Measurements from ENCODE around the gene SNAPC4.
"Not testable (repeated sequence)": the region's sequence is repeated elsewhere in the genome, so short reads cannot be mapped to it uniquely, and the experiment has no call there.

SNAPC4 gene

DNA sequence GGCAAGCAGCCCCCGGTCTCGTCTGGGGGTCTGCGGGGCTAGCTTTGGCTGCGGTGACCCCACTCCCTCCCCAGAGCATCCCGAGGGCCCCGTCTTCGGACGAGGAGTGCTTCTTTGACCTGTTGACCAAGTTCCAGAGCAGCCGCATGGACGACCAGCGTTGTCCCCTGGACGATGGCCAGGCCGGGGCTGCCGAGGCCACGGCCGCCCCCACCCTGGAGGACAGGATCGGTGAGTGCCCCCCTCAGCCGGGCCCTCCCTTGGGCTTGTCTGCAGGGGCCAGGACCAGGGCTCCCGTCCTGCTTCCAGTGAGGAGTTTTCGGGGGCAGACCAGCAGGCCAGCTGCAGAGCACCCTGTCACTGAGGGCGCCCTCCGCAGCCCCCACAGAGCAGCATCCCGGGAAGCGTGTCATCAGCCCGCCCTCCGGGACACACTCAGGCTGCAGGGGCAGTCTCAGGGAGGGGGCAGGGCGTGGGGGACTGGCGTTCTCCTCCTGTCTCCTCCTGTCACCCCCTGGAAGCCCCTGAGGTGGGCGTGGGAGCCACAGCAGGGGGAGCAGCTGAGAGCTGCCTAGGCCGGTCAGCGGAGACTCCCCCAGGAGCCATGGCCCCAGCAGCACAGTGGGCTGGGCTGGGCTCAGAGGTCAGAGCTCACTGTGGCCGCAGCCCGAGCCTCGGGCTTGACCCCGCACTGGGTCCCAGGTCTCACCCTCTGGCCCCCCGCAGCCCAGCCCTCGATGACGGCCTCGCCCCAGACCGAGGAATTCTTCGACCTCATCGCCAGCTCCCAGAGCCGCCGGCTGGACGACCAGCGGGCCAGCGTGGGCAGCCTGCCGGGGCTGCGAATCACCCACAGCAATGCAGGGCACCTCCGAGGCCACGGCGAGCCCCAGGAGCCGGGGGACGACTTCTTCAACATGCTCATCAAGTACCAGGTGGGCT lies 44.1 kb downstream of the SNAPC4 start:
- no peak for DNase-seq

DNA sequence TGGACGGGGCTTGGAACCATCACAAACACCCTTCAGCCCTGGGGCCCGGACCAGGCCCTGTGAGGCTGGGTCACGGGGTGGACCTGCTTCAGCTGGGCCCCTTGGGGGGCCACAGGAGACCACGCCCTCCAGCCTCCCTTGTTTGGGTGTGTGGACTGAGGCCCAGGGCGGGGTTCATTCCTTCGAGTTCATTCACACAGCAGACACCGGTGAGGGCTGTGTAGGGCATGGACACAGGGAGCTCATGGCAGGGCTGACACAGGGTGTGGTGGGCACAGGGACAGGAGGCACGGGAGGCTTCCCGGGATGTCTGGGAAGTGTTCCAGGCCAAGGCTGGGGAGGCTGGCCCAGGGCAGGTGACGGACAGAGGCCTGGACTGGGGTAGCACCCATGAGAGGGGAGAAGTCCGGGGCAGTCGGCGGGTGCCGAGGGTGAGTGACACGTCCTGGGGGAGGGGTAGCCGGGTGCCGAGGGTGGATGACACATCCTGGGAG lies 45.3 kb downstream of the SNAPC4 start:
- DNase-seq, result no peak

DNA sequence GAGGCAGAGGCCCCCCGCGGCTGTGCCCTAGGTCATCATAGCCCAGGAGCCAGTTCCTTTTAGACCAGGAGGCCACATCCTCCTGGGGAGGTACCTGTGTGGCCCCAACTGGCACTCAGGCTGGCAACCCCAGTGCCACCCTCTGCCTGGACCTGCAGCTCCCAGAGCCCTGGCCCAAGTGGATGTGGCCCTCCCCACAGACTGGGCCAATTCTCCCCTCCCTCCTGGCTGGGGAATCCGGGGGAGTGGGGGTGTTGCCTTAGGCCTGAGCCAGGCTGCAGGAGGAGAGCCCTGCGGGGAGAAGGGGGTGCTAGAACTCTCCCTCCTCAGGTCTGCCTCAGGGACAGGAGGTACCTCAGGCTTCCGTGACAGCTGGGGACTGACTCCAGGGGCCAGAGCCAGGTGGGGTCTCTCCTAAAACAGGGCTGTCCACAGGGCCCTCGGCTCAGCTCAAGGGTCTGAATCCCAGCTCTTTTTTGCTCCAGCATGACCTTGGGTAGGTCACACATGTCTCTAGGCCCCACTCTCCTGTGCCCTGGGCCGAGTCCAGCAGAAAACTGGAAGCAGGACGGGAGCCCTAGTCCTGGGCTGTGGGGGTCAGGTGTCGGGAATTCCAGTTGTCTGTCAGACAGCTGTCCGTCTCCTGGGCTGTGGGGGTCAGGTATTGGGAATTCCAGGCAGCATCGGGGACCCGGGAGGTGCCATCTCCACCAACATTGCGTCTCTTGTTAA lies 46.0 kb downstream of the SNAPC4 start:
- DNase-seq, result no peak

DNA sequence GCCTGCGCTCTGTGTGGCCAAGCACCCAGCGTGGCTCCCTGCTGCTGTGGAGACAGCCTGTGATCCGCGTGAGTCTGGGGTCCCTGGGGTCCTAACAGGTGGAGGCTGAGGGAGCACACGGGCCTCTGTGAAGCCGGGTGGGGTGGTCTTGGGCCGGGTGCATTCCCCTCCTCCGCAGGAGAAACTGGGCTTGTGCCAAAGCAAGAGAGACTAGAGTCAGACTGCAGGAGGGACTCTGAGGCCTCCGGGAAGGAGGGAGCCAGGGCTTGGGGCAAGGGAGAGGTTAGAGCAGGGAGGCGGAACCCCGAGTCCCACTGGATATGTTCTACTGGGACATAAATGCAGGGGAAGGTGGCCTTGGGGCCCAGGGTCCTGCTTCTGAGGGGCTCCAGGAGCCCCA lies 46.9 kb downstream of the SNAPC4 start:
- no peak for DNase-seq

DNA sequence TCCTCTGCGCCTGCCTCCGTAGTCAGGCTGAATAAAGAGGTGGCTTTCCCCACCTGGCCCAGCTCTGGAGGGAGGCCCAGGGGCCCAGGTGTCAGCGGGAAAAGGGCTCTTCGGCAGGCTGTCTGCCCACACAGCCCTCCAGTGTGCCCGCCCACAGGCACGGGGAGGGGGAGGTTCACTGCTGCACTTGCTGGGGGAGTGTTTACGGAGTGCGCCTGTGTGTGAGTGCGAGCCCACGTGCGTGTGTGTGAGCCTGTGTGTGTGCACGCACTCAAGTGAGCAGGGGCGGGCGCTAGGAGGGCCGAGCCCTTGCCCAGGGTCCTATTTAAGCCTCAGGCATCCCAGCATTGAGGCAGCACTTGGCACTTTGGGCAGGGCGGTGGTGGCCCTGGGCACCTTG lies 47.3 kb downstream of the SNAPC4 start:
- peak; percentile 26 for DNase-seq

DNA sequence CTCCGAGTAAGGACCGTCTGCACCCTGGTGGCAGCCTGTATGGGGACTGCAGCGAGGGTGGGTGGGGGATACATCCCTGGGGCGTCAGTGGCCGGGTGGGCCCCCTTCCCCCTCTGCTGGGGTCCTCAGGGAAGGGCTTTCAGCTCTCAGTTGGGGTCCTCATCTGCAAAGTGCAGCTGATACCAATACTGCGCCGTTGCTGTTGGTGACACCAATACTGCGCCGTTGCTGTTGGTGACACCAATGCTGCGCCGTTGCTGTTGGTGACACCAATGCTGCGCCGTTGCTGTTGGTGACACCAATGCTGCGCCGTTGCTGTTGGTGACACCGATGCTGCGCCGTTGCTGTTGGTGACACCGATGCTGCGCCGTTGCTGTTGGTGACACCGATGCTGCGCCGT lies 48.1 kb downstream of the SNAPC4 start:
- not testable (repeated sequence) for DNase-seq

DNA sequence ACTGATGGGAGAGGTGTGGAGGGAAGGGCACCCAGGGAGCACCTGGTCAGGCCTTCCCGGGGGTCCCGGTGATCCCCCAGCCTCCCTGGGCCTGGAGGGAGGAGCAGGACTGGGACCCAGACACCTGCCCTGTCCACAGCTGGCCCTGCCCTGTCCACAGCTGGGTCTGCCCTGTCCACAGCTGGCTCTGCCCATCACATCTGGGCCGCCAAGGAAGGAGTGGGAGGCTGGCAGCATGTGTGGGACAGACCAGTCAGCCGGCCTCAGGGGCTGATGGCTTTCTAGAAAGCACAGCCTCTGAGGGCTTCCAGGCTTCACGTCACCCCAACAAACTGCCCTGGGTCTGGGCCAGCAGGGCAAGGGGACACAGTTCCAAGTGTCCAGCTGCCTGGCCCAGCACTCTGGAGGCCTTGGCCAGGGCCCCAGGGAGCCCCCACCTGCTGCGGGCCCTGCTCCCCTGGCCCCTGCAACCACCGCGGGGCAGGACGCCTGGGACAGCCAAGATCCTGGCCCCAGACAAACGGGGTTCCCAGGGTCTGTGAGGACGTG lies 48.6 kb downstream of the SNAPC4 start:
- no peak for DNase-seq
